Type B pancreatic cell (in vitro differentiated cells): ENCODE data around the gene COL15A1. TPM values are rescaled to one million over a fixed set of nuclear protein-coding genes. Genes with fewer than 3 reads are reported as not detected.

Source experiments
- DNase-seq: peaks from one replicate; pipeline ENCODE4 v3.0.0; 2021; ENCODE audit warnings: mixed read lengths; ENCODE audit not compliant: unreplicated experiment; ENCODE audit errors: extremely low spot score
- H3K27ac Mint-ChIP-seq: 2 replicates; pipeline ENCODE4 v1.8.0; 2021; ENCODE audit warnings: mild to moderate bottlenecking, mixed read lengths
- H3K27me3 Mint-ChIP-seq: 2 replicates; pipeline ENCODE4 v1.8.0; 2021; ENCODE audit warnings: mixed read lengths
- H3K36me3 Mint-ChIP-seq: 2 replicates; pipeline ENCODE4 v1.8.0; 2021; ENCODE audit warnings: mixed read lengths
- H3K4me1 Mint-ChIP-seq: one replicate; pipeline ENCODE4 v1.8.0; 2021; ENCODE audit warnings: mixed read lengths; ENCODE audit not compliant: unreplicated experiment
- H3K4me3 Mint-ChIP-seq: 2 replicates; pipeline ENCODE4 v1.8.0; 2021; ENCODE audit warnings: mild to moderate bottlenecking, mixed read lengths
- H3K9me3 Mint-ChIP-seq: 2 replicates; pipeline ENCODE4 v1.8.0; 2021; ENCODE audit warnings: mixed read lengths
- total RNA-seq: library from RNA; stranded (reverse); gene quantifications from 2 replicates; pipeline ENCODE4 v1.2.1, GENCODE V29; 2021; ENCODE audit warnings: low replicate concordance
- TF ChIP-seq, protein P1 (sequence below): fragments of 200-600 bp; sonication (generic); conservative IDR thresholded peaks from 2 replicates; pipeline ENCODE4 v1.5.0; 2021; ENCODE audit warnings: antibody characterized with exemption, mild to moderate bottlenecking

Gene COL15A1
- total RNA-seq, 1 donor from 2014 or later, result 0.68 TPM

DNA sequence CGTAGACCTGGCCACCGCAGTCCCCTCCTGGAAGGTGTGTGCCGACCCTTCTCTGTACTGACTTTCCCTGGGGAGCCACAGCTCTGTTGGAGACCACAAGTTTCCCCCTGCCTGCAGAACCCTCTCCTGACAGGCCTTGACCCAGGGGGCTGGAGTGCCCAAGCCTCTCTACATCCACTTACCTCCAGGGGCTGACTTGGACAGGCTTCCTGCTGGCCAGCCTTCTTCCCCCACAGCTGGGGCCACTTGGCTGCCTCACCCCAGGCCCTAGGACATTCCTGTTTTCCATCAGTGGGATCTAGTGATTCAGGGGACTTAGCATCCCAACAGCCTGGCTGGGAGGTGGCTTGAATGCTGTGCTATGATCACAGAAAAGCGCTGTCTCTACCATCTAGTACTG, 23.6 kb downstream of the COL15A1 start:
- no peaks in the 10 kb centered on the region for H3K36me3 Mint-ChIP-seq
- H3K4me1 Mint-ChIP-seq, result peaks cover 3% of the 10 kb centered on the region
- H3K27ac Mint-ChIP-seq, result no peak overlapping the region
- peaks cover 8% of the 10 kb centered on the region for H3K27me3 Mint-ChIP-seq
- DNase-seq, result no peak
- no peak overlapping the region for H3K4me3 Mint-ChIP-seq
- TF ChIP-seq, protein P1, sequence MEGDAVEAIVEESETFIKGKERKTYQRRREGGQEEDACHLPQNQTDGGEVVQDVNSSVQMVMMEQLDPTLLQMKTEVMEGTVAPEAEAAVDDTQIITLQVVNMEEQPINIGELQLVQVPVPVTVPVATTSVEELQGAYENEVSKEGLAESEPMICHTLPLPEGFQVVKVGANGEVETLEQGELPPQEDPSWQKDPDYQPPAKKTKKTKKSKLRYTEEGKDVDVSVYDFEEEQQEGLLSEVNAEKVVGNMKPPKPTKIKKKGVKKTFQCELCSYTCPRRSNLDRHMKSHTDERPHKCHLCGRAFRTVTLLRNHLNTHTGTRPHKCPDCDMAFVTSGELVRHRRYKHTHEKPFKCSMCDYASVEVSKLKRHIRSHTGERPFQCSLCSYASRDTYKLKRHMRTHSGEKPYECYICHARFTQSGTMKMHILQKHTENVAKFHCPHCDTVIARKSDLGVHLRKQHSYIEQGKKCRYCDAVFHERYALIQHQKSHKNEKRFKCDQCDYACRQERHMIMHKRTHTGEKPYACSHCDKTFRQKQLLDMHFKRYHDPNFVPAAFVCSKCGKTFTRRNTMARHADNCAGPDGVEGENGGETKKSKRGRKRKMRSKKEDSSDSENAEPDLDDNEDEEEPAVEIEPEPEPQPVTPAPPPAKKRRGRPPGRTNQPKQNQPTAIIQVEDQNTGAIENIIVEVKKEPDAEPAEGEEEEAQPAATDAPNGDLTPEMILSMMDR, result no peak
- no peaks in the 10 kb centered on the region for H3K9me3 Mint-ChIP-seq

DNA sequence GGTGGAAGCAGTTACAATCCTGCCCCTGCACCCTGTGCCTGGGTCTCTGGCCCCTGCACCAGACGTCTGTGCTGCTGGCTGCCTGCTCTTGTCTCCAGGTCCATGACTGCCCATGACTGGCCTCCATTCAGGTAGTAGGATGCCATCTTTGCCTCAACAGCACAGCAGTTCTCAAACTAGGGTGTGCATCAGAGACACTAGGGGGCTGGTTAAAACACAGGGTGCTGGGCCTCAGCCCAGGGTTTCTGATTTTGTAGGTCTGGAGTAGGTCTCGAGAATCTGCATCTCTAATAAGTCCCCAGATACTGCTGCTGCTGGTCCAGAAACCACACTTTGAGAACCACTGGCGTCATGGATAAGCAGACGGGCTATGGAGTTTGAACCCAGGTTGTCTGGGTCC, 24.0 kb downstream of the COL15A1 start:
- Mint-ChIP-seq H3K4me3 (no peak overlapping the region), H3K36me3 (no peaks in the 10 kb centered on the region), H3K9me3 (no peaks in the 10 kb centered on the region), H3K27me3 (peaks cover 10% of the 10 kb centered on the region), H3K4me1 (peaks cover 3% of the 10 kb centered on the region), H3K27ac (no peak overlapping the region)
- TF ChIP-seq, protein P1, result no peak
- no peak for DNase-seq

DNA sequence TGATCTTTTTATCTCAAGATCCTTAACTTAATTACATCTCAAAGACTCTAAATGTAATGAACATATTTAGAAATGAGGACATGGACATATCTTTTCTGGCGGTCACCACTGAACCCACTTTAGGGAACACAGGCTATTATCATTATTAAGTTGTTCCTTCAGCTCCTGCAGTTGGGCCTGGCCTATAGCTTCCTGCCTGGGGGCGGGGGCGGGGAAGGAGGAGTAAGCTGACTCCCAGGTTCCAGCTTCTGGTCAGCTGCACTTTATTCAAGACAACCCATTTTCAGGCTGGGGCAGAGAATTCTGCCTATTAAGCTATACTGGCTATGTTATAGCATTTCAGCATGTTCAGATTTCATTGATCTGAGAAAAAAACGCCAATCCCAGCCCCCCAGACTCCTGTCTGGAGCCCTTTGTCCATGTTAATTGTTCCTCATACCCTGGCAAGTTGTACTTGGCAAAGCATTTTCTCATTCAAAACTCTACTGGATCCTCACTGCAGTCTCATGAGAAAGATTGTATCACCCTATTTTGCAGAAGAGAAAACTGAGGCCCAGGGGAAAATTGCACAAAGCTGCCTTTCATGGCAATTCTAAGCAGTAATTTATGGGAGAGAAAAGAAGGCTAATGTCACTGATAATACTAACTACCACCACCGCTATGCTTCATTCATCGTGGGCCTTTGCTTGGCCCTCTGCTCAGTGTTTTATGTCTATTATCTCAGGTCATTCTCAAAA, 25.1 kb downstream of the COL15A1 start:
- no peaks in the 10 kb centered on the region for H3K36me3 Mint-ChIP-seq
- TF ChIP-seq, protein P1, result no peak
- H3K4me3 Mint-ChIP-seq, result no peak overlapping the region
- H3K27ac Mint-ChIP-seq, result no peak overlapping the region
- no peaks in the 10 kb centered on the region for H3K9me3 Mint-ChIP-seq
- DNase-seq, result no peak
- H3K4me1 Mint-ChIP-seq, result peaks cover 3% of the 10 kb centered on the region
- H3K27me3 Mint-ChIP-seq, result peaks cover 21% of the 10 kb centered on the region

DNA sequence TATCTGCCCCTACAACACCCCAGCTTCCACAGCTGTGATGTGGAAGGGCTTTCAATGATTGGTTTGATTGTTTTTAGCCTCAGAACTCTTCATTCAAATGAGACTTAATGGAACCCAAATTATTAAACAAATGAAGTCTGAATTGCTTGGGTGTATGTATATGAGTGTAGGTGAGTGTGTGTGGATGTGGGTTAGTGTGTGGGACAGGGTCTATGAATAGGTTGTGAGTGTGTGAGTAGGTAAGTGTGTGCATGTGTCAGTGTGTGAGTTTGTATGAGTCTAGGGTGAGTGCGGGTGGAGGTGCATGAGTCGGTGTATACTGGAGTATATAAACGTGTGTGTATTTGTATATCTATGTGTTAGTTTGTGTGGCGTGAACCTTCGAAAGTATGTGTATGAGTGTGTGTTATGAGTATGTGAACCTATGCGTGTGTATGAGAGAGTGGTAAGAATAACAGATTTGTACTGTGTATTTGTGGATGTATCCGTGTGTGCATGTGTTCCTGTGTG, 26.9 kb downstream of the COL15A1 start:
- H3K27ac Mint-ChIP-seq, result no peak overlapping the region
- H3K36me3 Mint-ChIP-seq, result no peaks in the 10 kb centered on the region
- H3K4me3 Mint-ChIP-seq, result no peak overlapping the region

DNA sequence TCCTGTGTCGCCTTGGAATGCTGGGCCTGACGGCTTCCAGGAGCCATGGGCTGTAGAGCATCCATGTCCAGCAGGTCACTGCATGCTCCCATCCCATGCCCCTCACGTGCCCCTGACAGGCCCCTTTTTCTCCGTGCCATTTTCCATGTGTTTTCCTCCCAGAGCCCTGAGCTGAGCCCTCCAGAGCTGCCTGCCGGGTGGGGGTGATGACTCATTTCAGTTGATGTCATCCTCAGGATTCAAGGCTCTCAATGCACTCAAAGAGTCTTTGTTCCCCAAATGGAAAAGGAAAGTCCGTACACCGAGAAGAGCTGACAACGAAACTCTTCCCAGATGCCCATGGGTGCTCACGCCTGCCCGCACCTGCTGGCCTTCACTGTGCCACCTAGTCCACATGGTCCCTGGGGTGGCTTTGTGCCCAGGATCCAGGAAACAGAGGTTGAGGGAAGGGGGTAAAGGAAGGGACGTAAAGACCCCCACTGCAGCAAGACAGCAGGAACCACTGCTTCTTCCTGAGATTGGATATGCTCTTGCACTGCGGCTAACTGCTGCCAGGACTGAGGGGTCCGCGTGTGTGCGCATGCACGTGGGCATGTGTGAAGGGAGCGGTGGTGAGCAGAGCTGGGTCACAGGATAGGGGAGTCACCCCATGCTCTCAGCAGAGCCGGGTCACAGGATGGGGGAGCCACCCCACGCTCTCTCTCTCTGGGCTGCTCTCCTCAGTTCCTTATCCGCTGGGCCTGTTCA, 27.6 kb downstream of the COL15A1 start:
- H3K4me3 Mint-ChIP-seq, result no peak overlapping the region
- H3K4me1 Mint-ChIP-seq, result peaks cover 3% of the 10 kb centered on the region
- TF ChIP-seq, protein P1, result no peak
- no peaks in the 10 kb centered on the region for H3K36me3 Mint-ChIP-seq
- peaks cover 36% of the 10 kb centered on the region for H3K27me3 Mint-ChIP-seq
- DNase-seq, result no peak
- H3K9me3 Mint-ChIP-seq, result no peaks in the 10 kb centered on the region
- peak overlapping the region; percentile 44 for H3K27ac Mint-ChIP-seq

More for the DNA sequence above, 26.9 kb downstream of the COL15A1 start:
- H3K9me3 Mint-ChIP-seq, result no peaks in the 10 kb centered on the region
- TF ChIP-seq, protein P1, result no peak
- DNase-seq, result no peak
- peaks cover 29% of the 10 kb centered on the region for H3K27me3 Mint-ChIP-seq
- H3K4me1 Mint-ChIP-seq, result peaks cover 3% of the 10 kb centered on the region
